HepG2 (cell line): ENCODE measurements around the gene LRRC4C. TPM values are rescaled to one million over a fixed set of nuclear protein-coding genes. Genes with fewer than 3 reads are reported as not detected.

Source experiments
- ATAC-seq: fragments of 200-7000 bp; cut with Tn5 transposase; 3 replicates; pipeline ENCODE4 v1.9.1; 2020; ENCODE audit warnings: mild to moderate bottlenecking, moderate library complexity
- BruUV-seq: library from RNA; stranded (reverse); fragments of 400-500 nt; replicated peaks from 2 replicates; lab custom pipeline; 2021; lab: Mats Ljungman, UMichigan
- CTCF ChIA-PET: fragments of 300-600 bp; formaldehyde crosslinking; extraction: SDS; loops from one replicate; lab custom pipeline; 2021; ENCODE audit warnings: low total read pairs, inconsistent platforms, low intra/inter-chr PET ratio; lab: Yijun Ruan, JAX
- POLR2A ChIA-PET: fragments of 350-600 bp; sonication (Branson Sonifier 250); formaldehyde crosslinking; loops from one replicate; lab custom pipeline; 2020; ENCODE audit warnings: antibody characterized with exemption, inconsistent platforms; lab: Yijun Ruan, JAX
- DNase-seq: peaks from one replicate; pipeline ENCODE4 v3.0.0-alpha.2; 2015; ENCODE audit warnings: low spot score
- FAIRE-seq: peaks from 3 replicates; lab custom pipeline; 2011; peaks lifted over from hg19 to GRCh38; lab: Jason Lieb, UNC
- H2AFZ ChIP-seq: one replicate; pipeline ENCODE4 v1.6.1; 2011; ENCODE audit warnings: low read length, inconsistent platforms
- H3K27ac ChIP-seq: fragments of 300-600 bp; 3 replicates; pipeline ENCODE4 v1.8.0; 2011; ENCODE audit warnings: mixed run types, mild to moderate bottlenecking, mixed read lengths, low read length, inconsistent platforms; ENCODE audit not compliant: insufficient read depth; ENCODE audit errors: extremely low read length
- H3K27me3 ChIP-seq, 2 experiments: fragments of 200-600 bp in 1 of 2; 2 replicates in 1 of 2; 3 replicates in 1 of 2; pipeline versions ENCODE4 v1.6.0 to v1.8.0; 2011; ENCODE audit warnings: low read length in 2 of 2, mild to moderate bottlenecking in 2 of 2, moderate library complexity in 2 of 2, inconsistent platforms in 1 of 2; ENCODE audit not compliant: insufficient read depth in 2 of 2, control insufficient read depth in 1 of 2
- H3K36me3 ChIP-seq, 2 experiments: fragments of 200-600 bp in 1 of 2; replicated peaks in 1 of 2; 2 replicates in 1 of 2; 3 replicates in 1 of 2; pipeline versions ENCODE4 v1.5.1 to v1.8.0; 2011; ENCODE audit warnings: low read length in 2 of 2, inconsistent platforms in 1 of 2; ENCODE audit not compliant: insufficient read depth in 2 of 2, control insufficient read depth in 1 of 2
- H3K4me1 ChIP-seq: 2 replicates; pipeline ENCODE4 v1.5.1; 2012; ENCODE audit warnings: low read length, inconsistent platforms; ENCODE audit not compliant: insufficient read depth
- H3K4me2 ChIP-seq: 2 replicates; pipeline ENCODE4 v1.6.0; 2011; ENCODE audit warnings: low read depth, low read length, inconsistent platforms
- H3K4me3 ChIP-seq, 3 experiments: fragments of 200-600 bp in 1 of 3; sonication (generic), shearing (Covaris generic) in 1 of 3; replicated peaks in 1 of 3; 2 replicates each; pipeline ENCODE4 v1.5.1; 2011 to 2016; ENCODE audit warnings: low read length in 3 of 3, inconsistent platforms in 2 of 3, low read depth in 2 of 3, mild to moderate bottlenecking in 2 of 3, control low read depth in 1 of 3, mixed read lengths in 1 of 3; ENCODE audit not compliant: insufficient read depth in 1 of 3
- H3K79me2 ChIP-seq: one replicate; pipeline ENCODE4 v1.6.1; 2011; ENCODE audit warnings: low read length, inconsistent platforms; ENCODE audit not compliant: insufficient read depth
- H3K9ac ChIP-seq: 2 replicates; pipeline ENCODE4 v1.6.0; 2011; ENCODE audit warnings: mild to moderate bottlenecking, low read depth, low read length, inconsistent platforms; ENCODE audit not compliant: insufficient read depth
- H3K9me3 ChIP-seq: 2 replicates; pipeline ENCODE4 v1.5.1; 2012; ENCODE audit warnings: mild to moderate bottlenecking, low read length
- H4K20me1 ChIP-seq: 2 replicates; pipeline ENCODE4 v1.6.0; 2011; ENCODE audit warnings: inconsistent platforms, mild to moderate bottlenecking, low read length, moderate library complexity; ENCODE audit not compliant: insufficient read depth
- ATF7-NPFF ChIP-seq: sonication (generic); formaldehyde crosslinking; IDR thresholded peaks from 2 replicates; pipeline ENCODE4 v1.8.1; 2023; ENCODE audit warnings: mild to moderate bottlenecking, low read depth, missing genetic modification reagents, moderate library complexity
- NFYB ChIP-seq: sonication (generic); formaldehyde crosslinking; IDR thresholded peaks from 2 replicates; pipeline ENCODE4 v1.4.0; 2020; ENCODE audit warnings: missing genetic modification reagents
- RAD51 ChIP-seq: fragments of 450-650 bp; IDR thresholded peaks from 2 replicates; pipeline ENCODE4 v1.6.1; 2016; ENCODE audit warnings: borderline replicate concordance
- ZNF224 ChIP-seq: sonication (generic); formaldehyde crosslinking; IDR thresholded peaks from 2 replicates; pipeline ENCODE4 v1.5.0; 2020; ENCODE audit warnings: mild to moderate bottlenecking, missing genetic modification reagents
- WGBS: methylation state at CpG from one replicate; pipeline ENCODE4 v1.1.6; 2017; ENCODE audit warnings: low lambda C conversion rate; 5-methylcytosine and 5-hydroxymethylcytosine counted together
- in situ Hi-C: cut with HindIII; loops from 2 replicates; pipeline ENCODE4 v1.10.0; 2017; ENCODE audit warnings: low pct_unique_long_range_greater_than_20kb; ENCODE audit not compliant: extremely low pct_ligation_motif_present
- intact Hi-C: fragments of 100-400 bp; cut with micrococcal nuclease; formaldehyde crosslinking; loops from one replicate; pipeline ENCODE4 v1.10.0; 2022; ENCODE audit not compliant: unreplicated experiment
- polyA plus RNA-seq, 8 experiments: library from polyadenylated mRNA; depleted of rRNA in 3 of 8; stranded (reverse) in 7 of 8; unstranded in 1 of 8; fragments of >200 nt; fragmentation: Illumina TruSeq in 4 of 8; extraction: Trizol in 4 of 8; gene quantifications; 2 replicates each; pipeline versions ENCODE4 v1.2.1 to v1.2.3, GENCODE V29; 2011 to 2016; ENCODE audit warnings: low read depth in 4 of 8, missing spikeins in 1 of 8, mixed read lengths in 1 of 8; ENCODE audit not compliant: insufficient read depth in 1 of 8
- total RNA-seq, 5 experiments: library from RNA; depleted of rRNA; stranded (reverse); fragments of >200 nt; fragmentation: Illumina TruSeq; extraction: Trizol; gene quantifications; 2 replicates each; pipeline ENCODE4 v1.2.3, GENCODE V29; 2016; ENCODE audit warnings: low read depth in 1 of 5

LRRC4C gene
- total and polyA plus RNA-seq, 2 of the 13 experiments (the other 11 are each of a cell fraction or from before 2014, with no cell fraction given), result not detected

DNA sequence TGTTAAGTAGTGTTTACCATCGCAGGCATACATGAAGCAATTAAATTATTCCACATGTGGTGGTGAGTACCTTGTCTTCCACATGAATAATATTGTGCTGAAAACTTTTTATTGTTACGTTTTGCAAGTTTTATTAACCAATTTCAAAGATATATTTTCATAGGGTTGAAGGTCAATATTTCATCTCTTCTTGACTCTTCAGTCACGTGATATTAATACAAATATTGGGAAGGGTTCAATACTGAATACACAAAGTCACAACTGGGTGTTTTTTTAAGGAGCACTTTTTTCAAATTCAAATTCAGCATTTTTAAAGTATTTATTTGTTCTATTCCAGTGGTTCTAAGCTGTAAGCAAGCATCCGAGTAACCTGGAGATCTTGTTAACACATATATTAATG lies 348.9 kb downstream of the LRRC4C start:
- POLR2A ChIA-PET, result no interaction called here
- Histone ChIP-seq H3K36me3 (no peaks in the 10 kb centered on the region), H3K4me2 (no peak overlapping the region), H4K20me1 (no peaks in the 10 kb centered on the region), H3K4me1 (no peaks in the 10 kb centered on the region)
- intact Hi-C loops, result no loop called here
- TF ChIP-seq ZNF224 (CRISPR knock-in tag) (no peak), RAD51 (peak; percentile 68)
- TF ChIP-seq, all 625 proteins: peak for 1
- CTCF ChIA-PET, result no interaction called here
- Histone ChIP-seq H3K9ac (no peak overlapping the region), H3K79me2 (no peaks in the 10 kb centered on the region), H3K27ac (no peak overlapping the region), H3K27me3 (no peaks in the 10 kb centered on the region), H3K9me3 (peaks cover 48% of the 10 kb centered on the region), H3K4me3 (no peak overlapping the region), H2AFZ (no peak overlapping the region)
- no peak for DNase-seq
- in situ Hi-C loops, result no loop called here
- ATAC-seq, result no peak
- no peak for FAIRE-seq
- WGBS, result 10% methylated on average over 4 of the region's 4 CpGs
- no TSS peak for BruUV-seq

DNA sequence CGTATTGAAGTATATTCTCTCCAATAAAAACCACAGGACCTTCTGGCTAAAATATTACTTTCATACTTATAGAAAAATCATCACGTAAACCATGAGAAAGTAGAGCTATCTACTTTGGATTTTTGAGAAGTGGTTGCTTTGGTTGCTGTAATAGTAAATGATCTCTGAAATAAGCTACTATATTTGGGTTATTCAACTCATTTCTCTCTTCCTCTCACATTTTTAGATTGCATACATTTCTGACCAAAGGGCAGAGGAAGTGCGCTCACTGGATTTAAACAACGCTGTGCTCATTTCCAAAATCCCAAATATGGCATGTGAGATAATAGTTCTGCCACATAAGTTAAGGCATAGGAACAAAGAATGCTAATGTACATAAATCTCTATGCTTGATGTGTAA lies 357.0 kb downstream of the LRRC4C start:
- ATAC-seq (no peak), FAIRE-seq (no peak), DNase-seq (no peak)
- no peak overlapping the region for H3K9ac ChIP-seq
- no peaks in the 10 kb centered on the region for H3K36me3 ChIP-seq
- H3K4me3 ChIP-seq, result no peak overlapping the region
- peaks cover 66% of the 10 kb centered on the region for H3K9me3 ChIP-seq
- no peak overlapping the region for H3K27ac ChIP-seq
- H3K79me2 ChIP-seq, result no peaks in the 10 kb centered on the region
- H3K27me3 ChIP-seq, result no peaks in the 10 kb centered on the region
- intact Hi-C loops, result no loop called here
- H4K20me1 ChIP-seq, result no peaks in the 10 kb centered on the region
- POLR2A ChIA-PET, result no interaction called here
- BruUV-seq, result no TSS peak
- H3K4me2 ChIP-seq, result no peak overlapping the region
- WGBS, result 41% methylated on average over 4 of the region's 4 CpGs
- CTCF ChIA-PET, result no interaction called here
- H3K4me1 ChIP-seq, result no peaks in the 10 kb centered on the region
- no peak overlapping the region for H2AFZ ChIP-seq
- TF ChIP-seq ATF7-NPFF (CRISPR knock-in tag), result no peak
- TF ChIP-seq NFYB, result no peak
- in situ Hi-C loops, result no loop called here
